HG03097 (cell line): Measurements from ENCODE around the gene ZNF568.
A peak's percentile ranks its signal among the peaks of the same experiment; 100 is the strongest.

Source experiments
- ATAC-seq: cut with Tn5 transposase; IDR thresholded peaks from one replicate; pipeline ENCODE4 v1.9.1; 2021; ENCODE audit not compliant: unreplicated experiment, low FRiP score

ZNF568 gene

GRCh38 chr19:36915992-36916830 lies at the start of gene ZNF568, which contains the start of gene ZNF829:
Gene ZNF568, plus strand, starts transcription at chr19:36916332. Its CDS starts 6,439 bp downstream, at chr19:36922771.
Gene ZNF829, minus strand, starts transcription at chr19:36916291. Its CDS starts 1,124 bp downstream, at chr19:36915167.
- ATAC-seq: peak; percentile 92

GRCh38 chr19:36876993-36877938 lies 38.9 kb upstream of the ZNF568 start:
- ATAC-seq: no peak

- no peak for ATAC-seq
These were observed 24.3 kb upstream of the ZNF568 start for GRCh38 chr19:36891768-36892357.

- ATAC-seq: no peak
These were observed 21.2 kb upstream of the ZNF568 start for GRCh38 chr19:36894849-36895383.

- ATAC-seq: no peak
These were observed 17.7 kb upstream of the ZNF568 start for GRCh38 chr19:36898422-36898821.

GRCh38 chr19:36916991-36917390 lies 859 bp downstream of the ZNF568 start:
- no peak for ATAC-seq

- no peak for ATAC-seq
These were observed 2.0 kb downstream of the ZNF568 start for GRCh38 chr19:36918090-36918489.

- no peak for ATAC-seq
These were observed 15.6 kb downstream of the ZNF568 start for GRCh38 chr19:36931684-36932083.

GRCh38 chr19:36939153-36939552 lies 23.0 kb downstream of the ZNF568 start:
- ATAC-seq: no peak

GRCh38 chr19:36950335-36951119 lies 34.4 kb downstream of the ZNF568 start:
- ATAC-seq: no peak

GRCh38 chr19:36962346-36962745 lies 46.2 kb downstream of the ZNF568 start:
- no peak for ATAC-seq

- ATAC-seq: no peak
These were observed 47.1 kb downstream of the ZNF568 start for GRCh38 chr19:36963280-36963679.

- ATAC-seq: no peak
These were observed 56.4 kb downstream of the ZNF568 start for GRCh38 chr19:36972571-36972970.

GRCh38 chr19:36973021-36973843 lies 57.1 kb downstream of the ZNF568 start:
- peak; percentile 91 for ATAC-seq

GRCh38 chr19:36973844-36974195 lies 57.7 kb downstream of the ZNF568 start:
- no peak for ATAC-seq

- ATAC-seq: no peak
These were observed 70.0 kb downstream of the ZNF568 start for GRCh38 chr19:36986131-36986530.

- ATAC-seq: no peak
These were observed 70.5 kb downstream of the ZNF568 start for GRCh38 chr19:36986601-36987000.

GRCh38 chr19:36987091-36987490 lies 71.0 kb downstream of the ZNF568 start:
- no peak for ATAC-seq
